ENCODE results near the gene ASTN2.
A peak's percentile ranks its signal among the peaks of the same experiment; 100 is the strongest.

- TF ChIP-seq POLR2A (IDR thresholded peaks at IDR 0.05) (no peak), CTCF (IDR thresholded peaks at IDR 0.05) (peak in 1 of 3 donors; percentile 7)
These were observed 677.7 kb downstream of the ASTN2 start for GRCh38 chr9:116737152-116737546.
